Nucleus accumbens (tissue), 56 donors: ENCODE measurements around the gene AP3M1.

Experiments
- DNase-seq, 56 donors: peaks; one replicate each; lab custom pipeline; 2025; lab: John Stamatoyannopoulos, UW

AP3M1 gene

DNA sequence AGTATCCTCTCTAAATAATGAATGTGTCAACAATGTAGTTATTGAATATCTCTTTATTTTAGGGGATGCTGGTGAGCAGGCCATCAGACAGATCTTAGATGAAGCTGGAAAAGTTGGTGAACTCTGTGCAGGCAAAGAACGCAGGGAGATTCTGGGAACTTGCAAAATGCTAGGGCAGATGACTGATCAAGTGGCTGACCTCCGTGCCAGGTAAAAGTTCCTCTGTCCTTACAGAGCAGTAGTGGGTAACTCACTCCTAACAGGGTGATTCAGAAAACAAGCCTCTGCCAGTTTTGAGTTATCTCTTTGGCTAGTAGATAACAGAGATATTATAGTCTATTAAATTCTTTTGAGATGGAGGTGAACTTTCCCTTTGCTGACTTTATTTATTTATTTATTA is 67.3 kb downstream of the AP3M1 start:
- DNase-seq = no peak

DNA sequence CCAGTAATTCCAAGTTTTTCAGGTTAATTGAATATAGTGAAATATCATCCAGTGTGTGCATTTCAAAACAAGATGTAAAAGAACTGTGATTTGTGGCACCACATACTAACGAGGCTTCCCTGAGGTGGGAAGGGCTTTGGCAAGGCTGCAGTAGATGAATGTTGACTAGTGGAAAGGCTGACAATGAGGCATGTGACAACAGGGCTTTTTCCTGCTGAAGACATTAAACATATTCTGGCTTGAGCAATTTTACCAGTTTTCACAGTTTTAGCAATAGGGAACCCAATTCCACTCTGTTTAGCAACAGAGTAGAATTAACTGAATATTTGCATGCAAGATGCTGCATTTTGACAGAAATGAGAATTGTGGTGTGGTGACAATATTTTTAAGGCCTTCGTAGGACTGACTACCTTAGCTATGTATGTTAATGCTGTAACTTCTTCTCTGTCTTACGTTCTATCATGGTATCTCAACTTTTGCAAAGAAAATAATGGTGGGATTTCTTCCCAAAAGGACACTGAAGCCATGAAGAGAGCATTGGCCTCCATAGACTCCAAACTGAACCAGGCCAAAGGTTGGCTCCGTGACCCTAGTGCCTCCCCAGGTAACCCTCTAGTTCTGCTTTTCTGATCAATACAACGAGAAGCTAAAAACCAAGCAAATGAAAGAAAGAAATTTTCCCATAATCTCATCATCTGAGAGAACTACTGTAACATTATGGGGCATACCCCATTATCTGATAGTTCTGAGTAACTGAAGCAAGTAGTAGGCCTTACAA is 68.5 kb downstream of the AP3M1 start:
- DNase-seq = no peak

DNA sequence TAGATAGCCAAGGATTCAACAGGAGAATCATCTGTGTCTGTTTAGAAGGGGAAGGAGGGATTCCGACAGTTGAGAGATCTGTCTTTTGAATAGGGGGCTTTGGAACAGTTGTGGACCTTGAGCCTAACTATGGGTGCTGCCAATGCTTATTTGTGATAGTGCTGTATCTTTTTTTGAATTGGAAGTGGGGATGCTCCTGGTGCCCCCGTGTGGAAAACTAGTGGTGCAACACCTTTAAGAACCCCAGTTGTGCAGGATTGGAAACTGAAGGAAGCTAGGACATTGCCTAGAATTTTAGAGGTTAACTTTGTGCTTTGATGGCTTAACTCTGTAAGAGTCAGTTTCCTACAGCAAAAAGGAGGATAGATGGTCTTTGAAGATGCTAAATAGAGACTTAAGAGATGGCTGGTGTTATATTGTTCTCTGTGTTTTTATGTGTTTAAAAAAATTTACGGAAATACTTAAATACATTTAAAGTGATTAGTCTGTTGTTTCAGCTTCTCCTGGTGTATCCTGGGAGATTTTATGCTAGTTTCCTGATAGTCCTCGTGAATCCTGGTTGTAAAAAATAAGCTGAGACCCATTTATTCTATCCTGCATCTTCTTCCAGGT is 69.3 kb downstream of the AP3M1 start:
- peak in 25 of 56 donors; percentile 1 to 61 (median 12) for DNase-seq

DNA sequence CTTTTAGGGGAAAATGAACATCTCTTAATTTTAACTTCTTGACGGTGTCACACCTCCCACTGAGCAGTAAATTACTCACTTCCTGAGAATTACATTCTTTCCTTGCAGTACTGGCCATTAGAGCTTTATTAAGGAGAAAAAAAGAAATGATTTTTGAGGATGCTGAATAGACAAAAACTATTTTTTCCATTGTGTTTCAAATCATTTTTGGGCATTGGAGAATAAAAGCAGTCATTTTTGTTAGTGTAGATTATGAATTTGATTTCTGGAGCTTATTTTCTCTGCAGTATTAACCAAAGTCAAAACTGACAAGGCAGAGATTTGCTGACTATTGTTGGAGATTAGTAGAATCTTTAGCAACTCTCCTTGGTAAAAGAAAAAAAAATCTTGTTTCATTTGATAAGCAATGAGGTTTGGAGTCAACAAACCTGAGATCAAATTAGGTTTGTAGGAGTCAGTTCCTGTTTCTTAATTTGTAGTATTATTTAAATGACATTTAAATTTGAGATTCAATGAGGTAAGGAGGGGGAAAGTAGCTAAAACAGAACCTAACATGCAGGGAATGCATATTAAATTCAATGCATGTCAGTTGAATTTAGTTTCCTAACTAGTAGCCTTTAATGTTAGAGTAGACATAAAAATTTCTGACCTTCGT is 70.6 kb downstream of the AP3M1 start:
- DNase-seq = no peak

DNA sequence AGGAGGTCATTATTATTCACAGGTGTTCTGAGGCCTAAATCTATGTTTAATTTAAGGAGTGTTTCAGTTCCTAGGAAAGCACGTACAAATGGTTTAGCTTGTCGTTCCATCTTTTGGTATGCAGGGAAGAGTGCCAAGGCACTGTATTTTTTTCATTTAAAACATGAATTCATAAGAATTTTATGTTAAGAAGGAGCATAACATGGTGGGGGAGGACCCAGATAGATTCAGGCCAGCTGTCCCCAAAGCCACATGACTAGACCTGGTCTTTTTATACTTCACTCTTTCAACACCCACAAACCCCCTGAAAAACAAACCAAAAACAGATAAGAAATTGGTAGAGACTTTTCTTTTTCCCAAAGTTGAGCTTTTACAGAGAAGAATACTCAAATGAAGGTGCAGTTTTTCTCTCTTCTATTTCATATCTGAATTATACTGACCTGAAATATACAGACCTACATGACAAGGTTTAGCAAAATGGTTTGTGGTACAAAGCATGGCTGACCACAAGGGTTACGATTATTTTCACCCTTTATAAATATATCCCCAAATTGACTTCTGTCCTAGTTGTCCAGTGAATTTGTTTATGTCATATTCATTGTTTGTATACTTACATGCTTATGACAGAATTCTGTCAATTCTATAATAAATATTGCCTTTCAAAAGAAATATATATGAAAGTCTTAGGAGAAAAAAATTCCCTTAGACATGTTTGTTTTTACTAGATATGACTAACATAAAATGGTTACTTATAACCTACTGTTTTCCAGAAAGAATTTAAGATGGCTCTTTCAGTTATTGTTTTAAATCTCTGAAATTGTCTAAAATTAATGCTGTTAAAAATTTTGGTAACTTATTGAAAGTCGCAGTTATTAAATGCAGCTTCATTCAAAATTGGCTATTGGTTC is 71.3 kb downstream of the AP3M1 start:
- no peak for DNase-seq

DNA sequence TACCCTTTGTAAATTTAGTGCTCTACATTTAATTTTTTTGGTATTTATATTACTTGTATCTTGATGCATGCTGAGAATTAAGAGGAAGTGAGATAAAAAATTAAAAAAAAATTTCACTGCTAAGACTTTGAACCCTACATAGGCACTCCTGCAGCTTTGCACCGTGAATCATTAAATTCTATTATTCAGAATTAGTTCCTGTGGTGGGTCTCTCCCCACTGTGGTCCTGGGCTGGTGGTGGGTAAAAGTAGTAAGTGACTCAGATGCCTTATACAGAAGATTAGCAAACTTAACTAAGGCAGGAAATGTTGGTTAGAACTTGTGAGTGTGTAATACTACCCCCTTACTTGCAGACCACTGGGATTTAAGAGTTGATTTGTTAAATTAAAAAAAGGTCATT is 72.6 kb downstream of the AP3M1 start:
- DNase-seq = no peak

DNA sequence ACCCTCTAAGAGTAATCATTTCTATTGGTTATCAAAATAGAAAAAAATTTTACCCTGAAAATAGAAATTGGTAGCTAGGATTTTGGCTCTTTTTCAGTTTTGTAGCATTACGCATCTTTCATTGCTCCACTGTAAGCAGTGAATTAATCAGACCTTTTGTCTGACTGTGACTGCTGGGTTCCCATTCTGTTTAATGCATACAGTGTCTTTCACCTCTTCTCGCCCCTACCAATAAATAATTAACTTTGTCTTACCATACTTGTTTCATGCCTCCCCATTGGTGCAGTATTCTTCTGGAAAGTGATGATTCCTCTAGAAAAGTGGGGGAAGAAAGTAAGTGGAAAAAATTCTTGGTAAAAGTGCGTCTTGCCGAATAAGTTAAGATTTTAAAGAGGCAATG is 73.2 kb downstream of the AP3M1 start:
- DNase-seq = no peak

DNA sequence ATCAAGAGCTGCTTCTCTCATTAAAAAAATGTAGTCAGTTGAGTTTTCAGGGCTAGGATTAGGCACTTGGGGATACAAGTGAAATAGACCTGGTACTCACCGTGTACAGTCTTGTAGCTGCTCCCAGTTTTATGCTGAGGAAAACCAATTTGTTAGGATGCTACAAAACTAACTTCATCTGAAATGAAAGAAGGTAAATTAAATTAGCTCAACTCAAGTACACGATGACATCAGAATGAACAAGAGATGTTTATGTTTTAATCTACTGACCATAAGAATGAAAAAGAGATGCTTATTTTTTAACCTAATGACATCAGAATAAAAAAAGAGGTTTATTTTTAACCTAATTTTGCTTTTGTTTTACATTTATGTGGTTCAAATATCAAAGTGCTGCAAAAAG is 73.7 kb downstream of the AP3M1 start:
- no peak for DNase-seq

DNA sequence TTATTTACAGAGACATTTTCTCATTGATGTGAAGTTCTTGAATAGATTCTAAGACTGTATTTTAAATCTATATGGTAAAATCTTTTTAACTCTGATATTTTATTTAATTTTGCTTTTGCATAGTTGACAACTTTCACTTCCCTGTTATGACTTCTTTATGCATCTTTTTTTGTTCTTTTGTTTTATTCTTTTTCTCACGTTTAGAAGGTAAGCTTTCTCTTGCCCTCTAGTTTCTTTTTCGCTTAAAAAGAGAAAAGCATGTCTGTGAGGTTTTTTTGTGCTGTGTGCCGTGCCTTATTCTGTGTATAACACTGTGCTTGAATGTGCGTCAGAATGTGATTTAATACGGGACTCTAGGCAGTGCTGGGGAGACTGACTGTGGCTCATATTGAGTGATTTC is 74.7 kb downstream of the AP3M1 start:
- DNase-seq = no peak

DNA sequence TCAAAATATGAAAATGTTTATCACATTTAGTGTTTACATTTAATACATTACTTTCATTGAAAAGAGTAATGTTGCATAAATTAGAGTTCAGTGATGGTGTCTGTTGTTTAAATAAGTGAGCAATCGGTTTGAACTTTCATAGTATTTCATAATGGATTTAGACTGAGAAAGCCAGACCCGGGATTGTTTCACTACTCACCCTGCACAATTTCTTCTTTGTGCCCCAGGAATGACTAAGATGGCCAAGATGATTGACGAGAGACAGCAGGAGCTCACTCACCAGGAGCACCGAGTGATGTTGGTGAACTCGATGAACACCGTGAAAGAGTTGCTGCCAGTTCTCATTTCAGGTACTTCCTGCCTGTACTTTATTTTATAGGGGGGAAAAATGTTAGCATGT is 78.1 kb downstream of the AP3M1 start:
- no peak for DNase-seq

DNA sequence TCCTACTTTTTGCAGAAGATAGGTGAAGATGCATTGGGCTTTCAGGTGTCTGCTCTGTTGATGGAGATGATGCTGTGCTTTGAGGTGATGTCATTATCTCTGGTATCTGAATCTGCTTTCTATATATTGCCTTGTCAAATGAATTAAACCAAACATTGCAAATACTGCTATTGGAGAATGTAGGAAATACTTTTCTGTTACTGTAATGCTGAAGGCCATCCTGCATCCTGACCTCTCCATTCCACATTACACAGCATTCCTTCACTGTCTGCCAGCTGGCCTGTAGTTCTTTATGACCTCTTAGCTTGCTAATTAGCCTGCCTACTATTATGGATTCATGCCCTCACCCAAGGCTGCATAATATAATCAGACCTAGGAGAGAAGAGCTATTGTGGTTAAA is 79.5 kb downstream of the AP3M1 start:
- DNase-seq = no peak
